GM15510 (cell line): ENCODE results near the gene FBXO45.

Experiments used
- POLR2A ChIP-seq: IDR thresholded peaks from 3 replicates; pipeline ENCODE4 v1.6.1; 2011; ENCODE audit warnings: borderline replicate concordance; ENCODE audit not compliant: insufficient read length; ENCODE audit errors: extremely low read depth

The FBXO45 gene

DNA sequence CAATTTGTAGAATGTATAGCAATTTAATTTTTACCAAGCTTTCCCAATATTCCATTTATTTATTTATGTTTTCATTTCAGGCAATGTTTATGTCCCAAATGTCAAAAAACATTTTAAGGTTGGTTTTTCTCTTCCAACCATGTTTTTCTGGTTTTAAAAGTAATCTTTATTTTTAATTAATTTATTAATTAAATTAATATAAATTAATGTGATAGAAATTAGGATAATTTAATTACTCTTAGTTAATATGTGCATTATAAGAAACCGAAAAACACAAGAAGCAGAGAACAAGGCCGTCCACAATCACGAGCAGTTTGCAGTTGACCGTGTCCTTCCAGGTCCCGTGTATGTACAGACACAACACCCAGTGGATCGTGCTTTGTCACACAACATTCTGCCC is 34.2 kb downstream of the FBXO45 start:
- TF ChIP-seq POLR2A, result no peak

DNA sequence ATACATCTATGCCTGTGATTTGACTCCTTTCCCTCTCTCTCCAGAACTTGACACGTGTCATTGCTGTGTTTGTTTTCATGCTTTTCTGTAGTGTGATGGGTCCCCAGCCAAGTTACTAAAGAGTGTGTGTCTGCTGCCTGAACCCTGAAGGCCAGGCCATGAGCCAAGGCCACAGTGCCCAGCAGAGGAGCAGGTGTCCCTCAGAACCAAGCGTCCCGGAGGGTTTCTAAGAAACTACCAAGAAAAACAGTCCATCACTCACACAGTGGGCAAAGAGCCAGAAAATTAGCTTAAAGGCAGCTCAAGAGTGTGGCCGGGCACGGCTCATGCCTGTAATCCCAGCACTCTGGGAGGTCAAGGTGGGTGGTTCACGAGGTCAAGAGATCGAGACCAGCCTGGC is 35.2 kb downstream of the FBXO45 start:
- no peak for TF ChIP-seq POLR2A

DNA sequence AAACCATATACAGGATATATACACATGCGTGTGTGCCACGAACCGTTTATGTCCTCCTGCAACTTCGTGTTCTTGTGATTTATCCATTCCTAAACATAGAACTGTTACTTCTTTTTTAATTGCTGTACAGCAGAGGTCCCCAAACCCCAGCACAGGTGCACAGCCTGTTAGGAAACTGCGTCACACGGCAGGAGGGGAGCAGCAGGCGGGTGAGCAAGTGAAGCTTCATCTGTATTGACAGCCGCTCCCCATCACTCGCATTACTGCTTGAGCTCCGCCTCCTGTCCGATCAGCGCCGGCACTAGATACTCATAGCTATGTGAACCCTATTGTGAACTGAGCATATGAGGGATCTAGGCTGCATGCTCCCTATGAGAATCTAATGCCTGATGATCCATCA is 36.1 kb downstream of the FBXO45 start:
- TF ChIP-seq POLR2A, result no peak

DNA sequence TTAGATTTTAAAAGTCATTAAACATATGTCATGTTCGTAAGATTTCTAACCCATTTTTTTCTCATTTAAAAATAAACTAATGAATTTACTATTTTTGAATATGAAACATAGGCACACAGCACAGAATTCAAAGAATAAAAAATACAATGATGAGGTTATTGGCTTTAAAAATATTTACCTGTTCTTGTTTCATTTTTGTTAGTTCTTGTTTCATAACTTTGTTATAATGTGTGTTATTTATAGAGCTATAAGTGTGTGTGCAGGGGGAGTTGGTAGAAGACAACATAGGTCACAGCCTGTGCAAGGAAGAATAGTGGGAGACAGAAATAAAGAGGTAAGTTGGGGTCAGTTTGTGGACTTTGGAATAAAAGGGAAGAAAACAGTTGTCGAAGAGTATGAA is 40.2 kb downstream of the FBXO45 start:
- no peak for TF ChIP-seq POLR2A

DNA sequence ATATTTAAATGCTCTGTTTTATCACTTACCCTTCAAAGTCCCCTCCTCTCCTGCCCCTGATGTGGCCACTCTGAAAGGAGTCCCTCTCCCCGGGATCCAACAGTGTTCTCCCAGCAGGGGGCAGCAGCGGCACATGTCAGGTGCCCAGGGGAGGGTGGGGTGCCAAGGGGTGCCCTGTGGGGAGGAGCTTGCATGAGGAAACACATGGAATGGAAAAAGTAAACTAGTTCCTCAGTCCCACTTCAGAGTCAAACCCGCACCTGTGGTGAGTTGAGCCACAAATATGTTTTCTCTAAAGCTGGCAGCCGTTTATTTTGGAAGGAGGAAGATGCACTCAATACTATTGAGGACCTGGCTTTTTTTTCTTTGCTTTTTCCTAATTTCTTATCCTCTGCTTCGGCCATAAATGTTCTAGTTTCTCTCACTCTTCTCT is 40.9 kb downstream of the FBXO45 start:
- no peak for TF ChIP-seq POLR2A

DNA sequence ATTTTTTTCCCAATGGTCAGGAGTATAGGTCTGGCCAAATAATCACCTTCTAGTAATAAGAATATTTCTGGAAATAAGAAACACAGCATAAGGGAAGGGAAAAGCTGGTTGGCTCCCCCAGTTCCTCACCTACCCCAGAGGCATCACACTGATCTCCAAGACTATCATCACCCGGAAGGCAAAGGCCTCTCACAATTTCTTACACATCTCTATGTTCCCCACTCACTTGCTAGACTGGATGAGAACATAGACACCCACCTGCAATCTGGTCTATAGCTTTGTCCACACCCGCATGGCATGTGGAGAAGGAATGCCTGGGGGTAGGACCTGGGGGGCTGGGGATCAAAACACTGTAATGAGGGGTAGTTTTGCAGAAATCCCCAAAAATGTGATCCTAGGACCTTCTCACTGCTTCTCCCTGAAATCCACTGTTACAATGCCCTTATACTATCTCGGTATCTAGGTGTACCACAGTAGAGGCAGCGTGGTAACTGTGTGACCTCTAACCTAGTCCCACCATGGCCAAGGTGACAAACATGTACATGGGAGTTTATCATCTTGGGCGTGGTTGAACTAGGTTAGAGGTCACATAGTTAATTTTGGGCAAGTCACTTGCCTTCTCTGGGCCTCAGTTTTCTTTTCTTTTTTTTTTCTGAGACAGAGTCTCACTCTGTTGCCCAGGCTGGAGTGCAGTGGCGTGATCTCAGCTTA is 41.5 kb downstream of the FBXO45 start:
- no peak for TF ChIP-seq POLR2A

DNA sequence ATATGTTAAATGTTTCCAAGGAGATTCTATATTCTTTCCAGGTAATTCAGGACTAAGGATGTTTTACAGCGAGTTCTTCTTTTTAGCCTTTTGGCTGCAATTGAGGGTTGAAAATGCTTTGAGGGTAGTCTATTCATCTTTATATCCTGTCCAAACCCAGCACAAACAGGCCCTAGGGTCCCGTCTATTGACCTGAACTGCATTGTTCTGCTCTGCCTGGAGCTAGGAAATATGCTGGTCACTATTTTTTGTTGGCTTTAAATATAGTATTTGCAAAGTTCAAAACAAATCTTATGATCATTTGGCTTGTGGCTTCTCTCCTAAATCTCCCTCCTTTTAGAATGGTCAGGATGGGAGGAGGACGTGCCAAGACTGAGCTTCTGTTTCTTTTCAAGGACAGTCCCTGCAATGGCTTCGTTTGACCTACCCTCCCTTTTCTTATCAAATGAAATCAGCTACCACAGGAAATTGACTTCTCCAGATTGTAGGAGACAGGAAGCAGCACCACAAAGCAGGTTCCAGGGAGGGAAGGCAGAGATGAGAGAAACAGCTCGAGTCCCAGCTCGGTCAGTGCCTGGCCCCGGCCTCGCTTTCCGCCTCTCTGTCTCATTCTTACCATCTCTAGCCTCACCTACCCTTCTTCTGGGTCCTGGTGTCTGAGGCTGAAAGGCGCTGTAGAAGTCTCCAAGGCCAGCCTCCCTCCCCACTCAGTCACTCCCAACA is 43.5 kb downstream of the FBXO45 start:
- TF ChIP-seq POLR2A, result no peak

DNA sequence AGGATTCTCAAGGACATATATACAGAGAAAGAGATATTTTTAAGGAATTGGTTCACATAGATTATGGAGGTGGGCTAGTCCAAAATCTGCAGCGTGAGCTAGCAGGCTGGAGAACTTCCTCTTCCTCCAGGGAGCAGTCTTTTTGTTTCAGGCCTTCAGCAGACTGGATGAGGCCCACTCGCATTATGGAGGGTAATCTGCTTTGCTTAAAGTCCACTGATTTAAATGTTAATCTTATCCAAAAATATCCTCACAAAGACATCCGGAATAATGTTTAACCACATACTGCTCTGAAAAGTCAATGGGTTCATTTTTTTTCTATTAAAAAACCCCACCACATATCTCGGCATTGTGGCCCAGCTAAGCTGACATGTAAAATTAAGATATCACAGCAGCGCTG is 48.8 kb downstream of the FBXO45 start:
- no peak for TF ChIP-seq POLR2A

DNA sequence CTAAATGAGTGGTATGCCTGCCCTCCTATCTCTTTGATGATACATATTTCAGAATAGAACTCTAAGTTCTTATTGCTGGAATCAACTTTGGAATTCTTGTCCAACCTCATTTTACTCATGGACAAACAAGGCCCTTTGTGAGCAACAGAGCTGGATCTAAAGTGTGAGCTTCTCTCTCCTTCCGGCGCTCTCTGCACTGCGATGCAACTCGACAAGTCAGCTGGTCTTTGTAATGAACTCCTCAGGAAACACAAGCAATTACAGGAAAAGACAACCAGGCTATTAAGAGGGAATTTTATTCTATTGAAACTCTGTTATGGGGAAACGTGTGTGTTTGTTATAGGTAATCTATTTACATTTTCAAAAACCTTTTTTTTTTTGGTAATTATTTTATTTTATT is 50.8 kb downstream of the FBXO45 start:
- no peak for TF ChIP-seq POLR2A

DNA sequence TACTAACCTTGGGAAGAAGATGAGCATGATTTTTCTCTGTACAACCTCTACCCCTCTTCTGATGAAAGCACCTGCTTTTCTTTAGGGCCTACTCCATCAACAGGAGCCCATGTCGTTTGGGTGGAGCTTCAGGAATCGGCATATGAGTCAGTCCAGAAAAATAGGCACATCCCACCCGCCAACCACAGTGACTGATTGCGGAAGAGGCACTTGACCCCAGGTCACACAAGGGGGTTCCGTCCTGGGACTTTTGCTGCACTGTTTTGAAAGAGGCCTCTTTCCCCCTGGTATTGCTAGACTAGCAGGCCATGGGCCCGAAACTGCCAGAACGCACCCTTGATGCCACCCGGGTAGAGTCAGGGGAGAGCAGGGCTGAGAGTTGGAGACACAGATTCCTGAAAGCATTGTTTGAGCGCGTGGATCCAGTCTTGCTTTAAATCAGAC is 51.7 kb downstream of the FBXO45 start:
- no peak for TF ChIP-seq POLR2A

DNA sequence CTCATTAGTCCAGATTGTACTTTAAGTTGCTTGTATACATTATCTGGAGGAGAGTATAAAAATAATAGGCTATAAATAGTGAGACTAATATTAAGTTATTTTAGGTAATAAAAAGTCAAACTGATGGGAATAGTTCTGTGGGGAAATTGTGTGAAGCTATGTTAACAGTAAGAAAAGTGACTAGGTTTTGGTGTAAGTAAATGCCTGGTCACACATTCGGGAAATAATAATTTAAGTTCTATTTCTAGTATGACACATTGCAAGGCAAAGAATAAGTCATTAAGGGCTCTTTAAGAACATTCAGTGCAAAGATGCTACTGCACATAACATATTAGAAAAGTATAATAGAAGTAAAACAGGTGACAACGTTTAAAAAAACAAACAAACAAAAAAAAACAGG is 52.2 kb downstream of the FBXO45 start:
- no peak for TF ChIP-seq POLR2A

DNA sequence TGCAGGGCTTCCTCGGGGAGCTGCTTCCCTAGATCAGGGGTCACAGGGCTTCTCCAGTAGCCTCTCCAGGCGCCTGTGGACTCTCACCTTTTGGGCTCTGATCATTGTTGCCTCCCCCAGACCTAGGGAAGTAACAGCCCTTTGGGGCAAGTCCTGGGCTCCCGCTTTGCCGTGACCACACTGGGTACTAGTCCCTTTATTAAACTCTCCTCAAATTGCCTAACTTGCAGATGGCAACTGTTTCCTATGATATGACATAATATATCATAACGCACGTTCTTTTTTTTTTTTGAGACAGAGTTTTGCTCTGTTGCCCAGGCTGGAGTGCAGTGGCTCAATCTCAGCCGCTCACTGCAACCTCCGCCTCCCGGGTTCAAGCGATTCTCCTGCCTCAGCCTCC is 53.2 kb downstream of the FBXO45 start:
- no peak for TF ChIP-seq POLR2A

DNA sequence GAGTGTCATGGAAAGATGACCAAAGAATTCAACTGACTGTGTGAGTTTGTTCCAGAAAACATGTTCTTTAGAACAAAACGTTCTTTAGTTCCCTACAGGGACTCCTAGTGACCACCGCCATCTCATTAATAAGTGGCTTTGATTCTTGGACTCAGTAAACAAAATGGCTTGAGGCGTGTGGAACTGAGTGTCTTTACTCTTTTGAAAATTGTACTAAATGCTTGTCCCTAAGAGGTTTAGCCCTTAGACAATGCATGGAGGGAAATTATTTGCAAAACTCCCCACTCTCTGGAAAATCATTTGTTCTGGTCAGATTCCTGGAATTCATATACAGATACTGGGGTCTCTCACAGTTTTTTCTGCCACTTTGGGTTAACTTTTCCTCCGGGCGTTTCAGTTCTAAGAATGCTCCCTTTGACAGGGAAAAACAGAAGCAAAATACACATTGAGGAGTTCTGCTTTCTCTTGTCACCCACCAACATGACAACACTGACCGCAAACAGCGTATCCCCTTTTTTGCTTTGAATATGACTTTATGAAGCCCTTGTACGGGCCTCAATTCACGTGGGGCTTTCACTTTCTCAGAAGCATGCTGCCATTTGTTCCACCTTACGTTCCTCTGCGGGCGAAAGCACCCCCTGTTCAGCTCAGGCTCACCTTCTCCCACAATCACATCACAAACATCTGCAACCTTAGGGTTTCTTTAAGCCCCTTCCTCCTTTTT is 55.8 kb downstream of the FBXO45 start:
- no peak for TF ChIP-seq POLR2A

DNA sequence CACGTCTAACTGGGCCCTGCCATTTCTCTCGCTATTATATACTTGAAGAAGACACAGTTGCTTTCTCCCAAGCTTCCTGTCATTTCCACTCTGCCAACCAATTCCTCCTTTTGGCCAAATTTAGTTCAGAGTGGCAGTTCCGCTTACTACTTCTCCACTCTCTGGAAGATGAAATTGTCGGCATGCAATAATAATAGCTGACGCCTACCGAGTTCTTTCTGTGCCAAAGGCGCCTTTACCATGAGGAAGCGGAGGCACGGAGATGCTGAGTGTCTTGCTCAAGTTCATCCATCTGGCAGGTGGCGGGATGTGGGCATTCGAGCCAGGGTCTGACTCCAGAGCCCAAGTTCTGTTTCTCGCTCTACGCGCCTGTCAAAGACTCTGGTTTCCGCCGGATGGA is 56.4 kb downstream of the FBXO45 start:
- TF ChIP-seq POLR2A, result no peak

DNA sequence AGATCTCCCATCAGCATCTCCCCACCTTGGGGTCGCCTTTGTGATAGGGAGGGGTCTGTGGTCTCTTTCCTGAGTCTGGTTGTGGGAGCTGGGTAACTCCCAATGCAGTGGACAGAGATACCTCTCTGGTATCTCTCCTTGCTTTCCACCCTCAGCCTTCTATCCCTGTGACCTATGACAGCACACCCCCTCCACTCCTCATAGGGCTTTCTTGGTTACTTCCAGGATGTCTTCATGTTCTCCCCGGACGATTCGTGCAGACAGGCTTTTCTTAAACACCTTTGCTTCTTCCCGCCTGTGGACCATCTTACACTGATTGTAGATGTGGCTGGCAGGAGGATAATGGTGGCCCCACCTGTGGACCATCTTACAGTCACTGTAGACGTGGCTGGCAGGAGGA is 56.9 kb downstream of the FBXO45 start:
- no peak for TF ChIP-seq POLR2A

DNA sequence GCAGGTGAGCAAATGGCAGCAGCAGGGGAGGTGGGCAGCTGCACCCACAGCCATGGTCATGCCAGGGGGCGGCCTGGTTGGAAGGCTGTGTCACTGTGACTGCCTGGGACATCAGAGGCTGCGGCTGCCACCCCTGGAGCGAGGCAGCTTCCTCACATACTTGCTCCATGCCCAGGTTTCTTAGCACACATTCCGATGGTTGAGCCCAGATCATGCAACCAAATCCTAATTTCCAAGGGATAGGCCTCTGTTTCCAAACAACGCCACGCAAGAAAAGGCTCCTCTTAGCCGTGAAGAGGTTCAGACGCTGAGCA is 59.4 kb downstream of the FBXO45 start:
- no peak for TF ChIP-seq POLR2A

DNA sequence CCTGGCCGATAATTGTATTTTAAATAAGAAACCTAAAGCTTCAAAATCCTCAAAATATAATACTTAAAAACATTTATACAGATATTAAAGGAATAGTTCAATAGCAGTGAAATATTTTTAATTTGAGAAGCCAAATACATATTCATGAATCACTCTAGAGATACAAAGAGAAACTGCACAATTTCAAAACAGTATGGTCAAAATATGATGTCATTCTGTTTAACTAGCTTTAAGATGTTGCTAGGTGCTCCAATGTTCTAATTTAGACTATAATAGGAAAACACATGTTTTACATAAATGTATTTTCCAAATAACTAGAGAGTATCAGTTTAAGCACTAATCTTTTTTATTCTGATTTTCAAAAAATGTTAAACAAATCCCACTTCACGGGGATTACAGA is 60.8 kb downstream of the FBXO45 start:
- TF ChIP-seq POLR2A, result no peak

DNA sequence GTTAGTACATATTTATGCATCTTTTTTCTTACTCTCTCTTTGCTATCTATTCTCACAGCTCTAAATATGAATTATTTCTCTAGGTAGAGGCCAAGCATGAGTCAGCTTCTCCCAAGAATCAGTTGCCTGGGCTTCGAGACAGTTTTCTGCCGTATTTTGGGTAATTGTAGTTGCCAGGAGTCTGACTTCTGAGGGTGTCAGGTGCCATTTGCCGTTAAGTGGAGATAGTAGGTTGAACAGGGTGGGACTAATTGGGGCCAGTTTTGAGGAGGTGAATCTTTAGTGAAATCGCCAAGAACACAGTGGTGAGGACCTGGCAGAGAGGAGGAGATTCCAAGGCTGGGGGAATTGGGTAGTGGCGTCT is 63.2 kb downstream of the FBXO45 start:
- no peak for TF ChIP-seq POLR2A
